OCI-LY7 (cell line): ENCODE measurements around the gene METRN.

ENCODE experiments used
- CTCF ChIP-seq: fragments of 200-600 bp; sonication (generic); conservative IDR thresholded peaks from 2 replicates; pipeline ENCODE4 v1.5.1; 2014; ENCODE audit warnings: mild to moderate bottlenecking, antibody characterized with exemption, low read length, moderate library complexity, mixed read lengths
- EZH2phosphoT487 ChIP-seq: fragments of 200-600 bp; sonication (generic); IDR thresholded peaks from 2 replicates; pipeline ENCODE4 v1.6.1; 2018; ENCODE audit warnings: low read depth, borderline replicate concordance, mild to moderate bottlenecking, mixed run types, antibody characterized with exemption, low read length, moderate library complexity, mixed read lengths

GRCh38 chr16:733382-734207, 18.7 kb downstream of the METRN start:
- TF ChIP-seq CTCF (peak; percentile 78), EZH2phosphoT487 (no peak)
